K562 (cell line): Measurements from ENCODE around the gene MYO1H. TPM values are rescaled to one million over a fixed set of nuclear protein-coding genes. Genes with fewer than 3 reads are reported as not detected.

Experiments
- ATAC-seq: fragments of 200-7000 bp; cut with Tn5 transposase; 3 replicates; pipeline ENCODE4 v1.9.1; 2020; ENCODE audit warnings: moderate library complexity
- BruUV-seq: library from RNA; stranded (reverse); fragments of 400-500 nt; replicated peaks from 2 replicates; lab custom pipeline; 2021; lab: Mats Ljungman, UMichigan
- CTCF ChIA-PET: fragments of 300-600 bp; formaldehyde crosslinking; extraction: SDS; loops from one replicate; lab custom pipeline; 2021; ENCODE audit warnings: low intra/inter-chr PET ratio; lab: Yijun Ruan, JAX
- POLR2A ChIA-PET: fragments of 300-600, 350-650 bp; sonication (Branson Sonifier 250); formaldehyde crosslinking; extraction: SDS; loops from one replicate; lab custom pipeline; 2021; ENCODE audit warnings: antibody characterized with exemption, inconsistent platforms; lab: Yijun Ruan, JAX
- DNase-seq, 4 experiments: peaks; one replicate each; pipeline versions ENCODE4 v3.0.0 to v3.0.0-alpha.2; 2011 to 2018; ENCODE audit warnings: low spot score in 3 of 4, mixed read lengths in 3 of 4; ENCODE audit errors: extremely low read depth in 1 of 4
- FAIRE-seq: peaks from 2 replicates; lab custom pipeline; 2011; peaks lifted over from hg19 to GRCh38; lab: Jason Lieb, UNC
- H2AFZ ChIP-seq: 2 replicates; pipeline ENCODE4 v1.6.0; 2011; ENCODE audit warnings: low read depth, low read length, control low read depth, inconsistent platforms
- H3K27ac ChIP-seq: fragments of 200-600 bp; 3 replicates; pipeline ENCODE4 v1.8.0; 2011; ENCODE audit warnings: low read depth, mild to moderate bottlenecking, control low read depth, inconsistent platforms, low read length, moderate library complexity, mixed read lengths; ENCODE audit errors: extremely low read depth
- H3K27me3 ChIP-seq, 2 experiments: fragments of 300-600 bp in 1 of 2; 2 replicates in 1 of 2; 3 replicates in 1 of 2; pipeline versions ENCODE4 v1.6.0 to v1.8.0; 2011; ENCODE audit warnings: inconsistent platforms in 2 of 2, low read length in 2 of 2, mild to moderate bottlenecking in 1 of 2, mixed read lengths in 1 of 2, moderate library complexity in 1 of 2; ENCODE audit not compliant: control insufficient read depth in 2 of 2, insufficient read depth in 2 of 2
- H3K36me3 ChIP-seq: fragments of 300-600 bp; 3 replicates; pipeline ENCODE4 v1.8.0; 2011; ENCODE audit warnings: mild to moderate bottlenecking, low read length, inconsistent platforms; ENCODE audit not compliant: control insufficient read depth, insufficient read depth
- H3K4me1 ChIP-seq, 2 experiments: fragments of 200-600 bp in 1 of 2; replicated peaks in 1 of 2; 2 replicates in 1 of 2; 3 replicates in 1 of 2; pipeline versions ENCODE4 v1.5.1 to v1.8.0; 2011; ENCODE audit warnings: inconsistent platforms in 2 of 2, low read length in 2 of 2, mild to moderate bottlenecking in 1 of 2, mixed read lengths in 1 of 2, moderate library complexity in 1 of 2; ENCODE audit not compliant: control insufficient read depth in 2 of 2, insufficient read depth in 2 of 2
- H3K4me2 ChIP-seq: 2 replicates; pipeline ENCODE4 v1.6.1; 2011; ENCODE audit warnings: low read length, control low read depth, inconsistent platforms, mixed read lengths; ENCODE audit not compliant: insufficient read depth
- H3K4me3 ChIP-seq: fragments of 200-600 bp; sonication (generic), shearing (Covaris generic); 2 replicates; pipeline ENCODE4 v1.5.1; 2016; ENCODE audit warnings: control low read depth, inconsistent platforms
- H3K79me2 ChIP-seq: fragments of 200-600 bp; 3 replicates; pipeline ENCODE4 v1.8.0; 2011; ENCODE audit warnings: low read length, inconsistent platforms; ENCODE audit not compliant: control insufficient read depth, insufficient read depth
- H3K9ac ChIP-seq, 2 experiments: 2 replicates each; pipeline versions ENCODE4 v1.6.0 to v1.6.1; 2011; ENCODE audit warnings: low read depth in 2 of 2, low read length in 2 of 2, control low read depth in 1 of 2, inconsistent platforms in 1 of 2, mild to moderate bottlenecking in 1 of 2, mixed read lengths in 1 of 2; ENCODE audit not compliant: insufficient read depth in 1 of 2
- H3K9me1 ChIP-seq: one replicate; pipeline ENCODE4 v1.6.0; 2011; ENCODE audit warnings: inconsistent platforms, mild to moderate bottlenecking, low read length, moderate library complexity; ENCODE audit not compliant: control insufficient read depth, insufficient read depth
- H3K9me3 ChIP-seq: replicated peaks from 2 replicates; pipeline ENCODE4 v1.5.1; 2011; ENCODE audit warnings: low read depth, low read length, inconsistent platforms; ENCODE audit not compliant: control insufficient read depth, insufficient read depth
- H4K20me1 ChIP-seq: replicated peaks from 2 replicates; pipeline ENCODE4 v1.6.1; 2011; ENCODE audit warnings: low read length, inconsistent platforms, mixed read lengths; ENCODE audit not compliant: control insufficient read depth, insufficient read depth
- CBFA2T3 ChIP-seq: fragments of 450-650 bp; IDR thresholded peaks from 2 replicates; pipeline ENCODE4 v1.6.1; 2017
- CLOCK ChIP-seq: fragments of 250-450 bp; sonication (Bioruptor Pico); IDR thresholded peaks from 2 replicates; pipeline ENCODE4 v1.4.0; 2020; ENCODE audit warnings: mild to moderate bottlenecking, moderate library complexity, borderline replicate concordance
- CREM ChIP-seq: IDR thresholded peaks from 2 replicates; pipeline ENCODE4 v1.6.1; 2014; ENCODE audit warnings: antibody characterized with exemption, low read depth
- CTCF ChIP-seq, 3 experiments: IDR thresholded peaks in 2 of 3; conservative IDR thresholded peaks in 1 of 3; 2 replicates each; pipeline ENCODE4 v1.5.1; 2011 to 2012; ENCODE audit warnings: low read length in 3 of 3, mild to moderate bottlenecking in 3 of 3, control low read depth in 2 of 3, improper control_type of control experiment in 1 of 3, inconsistent platforms in 1 of 3, low read depth in 1 of 3, mixed read lengths in 1 of 3, moderate library complexity in 1 of 3; ENCODE audit not compliant: insufficient read depth in 2 of 3
- ESRRB ChIP-seq: fragments of 250-450 bp; sonication (Bioruptor Pico); IDR thresholded peaks from 2 replicates; pipeline ENCODE4 v1.5.0; 2020; ENCODE audit warnings: mild to moderate bottlenecking, moderate library complexity, borderline replicate concordance
- HNRNPLL ChIP-seq: fragments of 200-400 bp; formaldehyde crosslinking; IDR thresholded peaks from 2 replicates; pipeline ENCODE4 v1.6.1; 2017; ENCODE audit warnings: low read length, low read depth, mild to moderate bottlenecking; ENCODE audit not compliant: poor library complexity, severe bottlenecking
- IFI16 ChIP-seq: fragments of 250-450 bp; sonication (Bioruptor Pico); IDR thresholded peaks from 2 replicates; pipeline ENCODE4 v2.1.2; 2022; ENCODE audit warnings: mild to moderate bottlenecking, inconsistent platforms
- ILF3 ChIP-seq: fragments of 450-650 bp; IDR thresholded peaks from 2 replicates; pipeline ENCODE4 v1.6.1; 2018; ENCODE audit warnings: antibody characterized with exemption, mild to moderate bottlenecking, moderate library complexity, borderline replicate concordance
- MTF1 ChIP-seq: fragments of 250-450 bp; sonication (Bioruptor Pico); IDR thresholded peaks from 2 replicates; pipeline ENCODE4 v1.9.0; 2021; ENCODE audit warnings: moderate library complexity, mild to moderate bottlenecking, inconsistent platforms, borderline replicate concordance
- POLR3G ChIP-seq: IDR thresholded peaks from 2 replicates; pipeline ENCODE4 v1.6.1; 2011; ENCODE audit not compliant: insufficient read length, insufficient replicate concordance; ENCODE audit errors: extremely low read depth
- PTTG1 ChIP-seq: fragments of 450-650 bp; IDR thresholded peaks from 2 replicates; pipeline ENCODE4 v1.6.1; 2016; ENCODE audit warnings: low read depth, mild to moderate bottlenecking, missing genetic modification characterization, missing compliant biosample characterization
- PYGO2 ChIP-seq: fragments of 450-650 bp; IDR thresholded peaks from 2 replicates; pipeline ENCODE4 v1.6.1; 2016; ENCODE audit warnings: mild to moderate bottlenecking, missing genetic modification characterization, moderate library complexity, missing compliant biosample characterization
- RB1 ChIP-seq: fragments of 450-650 bp; IDR thresholded peaks from 2 replicates; pipeline ENCODE4 v1.6.1; 2017; ENCODE audit warnings: low read depth, mild to moderate bottlenecking
- TAF7 ChIP-seq: fragments of 450-650 bp; IDR thresholded peaks from 2 replicates; pipeline ENCODE4 v1.6.1; 2016; ENCODE audit warnings: missing genetic modification characterization, missing compliant biosample characterization
- ZBTB2 ChIP-seq: fragments of 450-650 bp; IDR thresholded peaks from 2 replicates; pipeline ENCODE4 v1.6.1; 2016; ENCODE audit warnings: antibody characterized with exemption
- ZNF586 ChIP-seq: fragments of 450-650 bp; formaldehyde crosslinking; conservative IDR thresholded peaks from 2 replicates; pipeline ENCODE4 v1.4.0; 2020; ENCODE audit warnings: mild to moderate bottlenecking, moderate library complexity
- ZNF699 ChIP-seq: fragments of 250-450 bp; sonication (Bioruptor Pico); IDR thresholded peaks from 2 replicates; pipeline ENCODE4 v1.8.0; 2021; ENCODE audit warnings: mild to moderate bottlenecking, moderate library complexity; ENCODE audit not compliant: insufficient replicate concordance
- WGBS: fragments of 100-300 bp; shearing (Covaris generic); methylation state at CpG from one replicate; pipeline ENCODE4 v1.1.6; 2016; ENCODE audit warnings: low coverage, mixed read lengths; ENCODE audit not compliant: insufficient coverage; ENCODE audit errors: missing lambda C conversion rate; 5-methylcytosine and 5-hydroxymethylcytosine counted together
- in situ Hi-C: fragments of 300-500 bp; cut with MboI; formaldehyde crosslinking; loops from 4 replicates; pipeline ENCODE4 v1.15.0; 2018; ENCODE audit warnings: inconsistent platforms, mixed read lengths
- intact Hi-C: fragments of 100-400 bp; cut with micrococcal nuclease; formaldehyde crosslinking; loops from 2 replicates; pipeline ENCODE4 v1.14.2; 2022
- polyA plus RNA-seq, 8 experiments: library from polyadenylated mRNA; depleted of rRNA in 4 of 8; stranded (reverse) in 5 of 8; unstranded in 3 of 8; fragments of >200 nt; fragmentation: Nextera tagmentation in 2 of 8; fragmentation: Illumina TruSeq in 1 of 8; extraction: Ambion mirVana in 2 of 8; extraction: Trizol in 1 of 8; gene quantifications; 2 replicates each; pipeline versions ENCODE4 v1.2.1 to v1.2.3, GENCODE V29; 2011 to 2014; ENCODE audit warnings: inconsistent platforms in 1 of 8, missing spikeins in 1 of 8
- total RNA-seq, 7 experiments: library from RNA; depleted of rRNA in 6 of 7; stranded (reverse); fragments of >200 nt in 6 of 7; fragmentation: Illumina TruSeq in 2 of 7; extraction: Trizol in 2 of 7; gene quantifications; 2 replicates each; pipeline versions ENCODE4 v1.2.1 to v1.2.3, GENCODE V29; 2011 to 2021; ENCODE audit warnings: low replicate concordance in 1 of 7

MYO1H gene
- total and polyA plus RNA-seq, 9 of the 15 experiments (the other 6 are each of a cell fraction or from before 2014, with no cell fraction given): not detected

DNA sequence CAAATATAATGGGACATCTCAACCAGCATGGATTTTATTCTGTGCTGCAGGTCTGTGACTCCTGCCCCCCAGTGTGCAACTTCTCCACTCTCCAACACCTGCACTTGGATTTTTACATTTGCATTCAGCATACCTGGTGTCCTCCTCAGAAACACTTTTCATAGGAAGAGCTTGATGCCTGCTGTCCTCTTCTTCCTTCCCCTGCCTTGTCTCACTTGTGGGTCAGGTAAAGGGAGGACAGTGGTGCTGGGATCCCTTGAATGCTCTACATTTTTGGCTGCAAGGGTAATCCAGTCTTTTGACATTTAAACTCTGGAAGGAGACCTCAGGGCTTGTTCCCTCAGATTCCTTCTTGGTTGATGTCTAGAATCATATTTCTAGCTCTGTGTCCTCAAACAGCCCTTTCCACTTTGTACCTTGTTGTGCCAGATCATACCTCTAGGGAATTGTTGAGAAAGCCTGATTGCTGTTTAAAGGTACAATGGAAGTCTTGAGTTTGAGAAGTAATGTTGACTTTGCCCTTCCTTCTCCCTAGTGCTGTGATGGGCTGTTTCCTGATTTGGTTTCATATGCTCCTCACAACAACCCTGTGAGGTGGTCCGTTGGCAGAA is 142.4 kb downstream of the MYO1H start (continued):
- TF ChIP-seq CLOCK (no peak), PYGO2 (no peak), ZNF586 (CRISPR knock-in tag) (no peak), ESRRB (no peak)

GRCh38 chr12:109491671-109492070 is 144.0 kb downstream of the MYO1H start:
- POLR2A ChIA-PET: no interaction called here
- H3K9ac ChIP-seq: no peak overlapping the region
- FAIRE-seq (no peak), DNase-seq (no peak), ATAC-seq (no peak)
- in situ Hi-C loops (no loop called here), intact Hi-C loops (no loop called here)
- H3K9me1 ChIP-seq: no peaks in the 10 kb centered on the region
- CTCF ChIA-PET: no interaction called here
- no peak overlapping the region for H3K4me2 ChIP-seq
- H3K9me3 ChIP-seq: no peaks in the 10 kb centered on the region; the same call in 1 of the 2 replicates
- 94% methylated on average over 4 of the region's 4 CpGs for WGBS
- no peak overlapping the region for H3K4me3 ChIP-seq
- H3K4me1 ChIP-seq: no peaks in the 10 kb centered on the region
- peaks cover 67% of the 10 kb centered on the region for H3K36me3 ChIP-seq
- H2AFZ ChIP-seq: no peak overlapping the region
- no peak overlapping the region for H3K27ac ChIP-seq
- BruUV-seq: no TSS peak
- H3K27me3 ChIP-seq: no peaks in the 10 kb centered on the region
- H4K20me1 ChIP-seq: no peaks in the 10 kb centered on the region
- no peaks in the 10 kb centered on the region for H3K79me2 ChIP-seq
- no peak for TF ChIP-seq RB1
- TF ChIP-seq MTF1 (CRISPR knock-in tag): no peak
- no peak for TF ChIP-seq ILF3
- no peak for TF ChIP-seq ZNF699 (CRISPR knock-in tag)
- no peak for TF ChIP-seq POLR3G
- TF ChIP-seq HNRNPLL: no peak
- TF ChIP-seq CREM: no peak
- no peak for TF ChIP-seq CBFA2T3
- TF ChIP-seq ZBTB2: no peak
- TF ChIP-seq IFI16 (CRISPR knock-in tag): no peak
- no peak for TF ChIP-seq TAF7 (tag)
- TF ChIP-seq CTCF (IDR thresholded peaks at IDR 0.05 in 2 of 3, conservative IDR thresholded peaks at IDR 0.05 in 1 of 3; ENCODE audit: insufficient read depth in 2 of 3, low read depth in 1 of 3, low read length in 3 of 3): no peak
- no peak for TF ChIP-seq PTTG1 (tag)
